H1 (cell line): Measurements from ENCODE around the gene OR52K2.

Experiments
- CHD2 ChIP-seq: IDR thresholded peaks from 2 replicates; pipeline ENCODE4 v1.6.1; 2012; ENCODE audit warnings: low read length, improper control_type of control experiment
- EGR1 ChIP-seq: IDR thresholded peaks from 2 replicates; pipeline ENCODE4 v1.6.1; 2011; ENCODE audit warnings: low read depth, low read length, borderline replicate concordance
- EP300 ChIP-seq, 2 experiments: IDR thresholded peaks; 1 replicate in 1 of 2; 2 replicates in 1 of 2; pipeline ENCODE4 v1.6.1; 2011 to 2012; ENCODE audit warnings: low read depth in 2 of 2, low read length in 2 of 2, mild to moderate bottlenecking in 2 of 2, borderline replicate concordance in 1 of 2, inconsistent platforms in 1 of 2, moderate library complexity in 1 of 2
- EZH2 ChIP-seq: fragments of 200-600 bp; sonication (generic); IDR thresholded peaks from 2 replicates; pipeline ENCODE4 v1.7.1; 2012; ENCODE audit warnings: low read depth, mild to moderate bottlenecking, moderate library complexity, low read length, inconsistent platforms; ENCODE audit not compliant: severe bottlenecking
- HDAC6 ChIP-seq: IDR thresholded peaks from one replicate; pipeline ENCODE4 v1.7.1; 2012; ENCODE audit warnings: low read depth, mild to moderate bottlenecking, inconsistent platforms, low read length, moderate library complexity
- JUN ChIP-seq: IDR thresholded peaks from 2 replicates; pipeline ENCODE4 v1.6.1; 2011; ENCODE audit warnings: low read depth, mild to moderate bottlenecking, improper control_type of control experiment, low read length
- POLR2A ChIP-seq, 2 experiments: IDR thresholded peaks; 1 replicate in 1 of 2; 2 replicates in 1 of 2; pipeline ENCODE4 v1.6.1; 2011; ENCODE audit warnings: low read depth in 2 of 2, low read length in 2 of 2, mild to moderate bottlenecking in 2 of 2; ENCODE audit errors: control extremely low read depth in 1 of 2
- POLR2AphosphoS5 ChIP-seq: IDR thresholded peaks from 2 replicates; pipeline ENCODE4 v1.6.1; 2011; ENCODE audit warnings: low read depth, low read length
- TF ChIP-seq, protein P1 (sequence below), 3 experiments: IDR thresholded peaks; 1 replicate in 2 of 3; 2 replicates in 1 of 3; pipeline versions ENCODE4 v1.5.1 to v1.6.1; 2011; ENCODE audit warnings: low read length in 3 of 3, mild to moderate bottlenecking in 3 of 3, inconsistent platforms in 2 of 3, low read depth in 1 of 3, moderate library complexity in 1 of 3; ENCODE audit not compliant: insufficient read depth in 1 of 3; ENCODE audit errors: control extremely low read depth in 1 of 3
- TF ChIP-seq, protein P2 (sequence below): IDR thresholded peaks from 2 replicates; pipeline ENCODE4 v1.6.1; 2011; ENCODE audit warnings: low read length, improper control_type of control experiment

DNA sequence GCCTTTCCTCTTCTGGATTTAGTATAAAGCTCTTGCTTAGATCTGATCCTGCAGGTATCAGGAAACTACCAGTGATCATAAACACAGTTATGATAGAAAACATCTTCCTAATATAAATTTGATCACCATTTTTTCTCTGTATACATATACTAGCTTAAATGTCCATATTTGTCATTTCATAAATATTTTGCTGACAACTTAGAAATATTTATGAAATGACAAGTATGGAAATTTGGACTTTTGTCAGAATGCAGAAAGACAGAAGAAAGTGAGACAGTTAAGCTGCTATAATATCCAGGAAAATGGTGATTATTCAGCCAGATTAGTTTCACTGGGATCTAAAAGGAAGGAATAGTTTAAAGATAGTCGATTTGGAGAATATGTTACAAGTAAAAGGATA lies 32.8 kb upstream of the OR52K2 start:
- no peak for TF ChIP-seq CHD2
- TF ChIP-seq EP300 (IDR thresholded peaks at IDR 0.05; ENCODE audit: borderline replicate concordance in 1 of 2, low read depth in 2 of 2, low read length in 2 of 2), result no peak
- no peak for TF ChIP-seq HDAC6
- TF ChIP-seq POLR2A (IDR thresholded peaks at IDR 0.05; ENCODE audit: control extremely low read depth in 1 of 2, low read depth in 2 of 2, low read length in 2 of 2), result no peak
- no peak for TF ChIP-seq EZH2
- TF ChIP-seq POLR2AphosphoS5, result no peak
- TF ChIP-seq, protein P1, sequence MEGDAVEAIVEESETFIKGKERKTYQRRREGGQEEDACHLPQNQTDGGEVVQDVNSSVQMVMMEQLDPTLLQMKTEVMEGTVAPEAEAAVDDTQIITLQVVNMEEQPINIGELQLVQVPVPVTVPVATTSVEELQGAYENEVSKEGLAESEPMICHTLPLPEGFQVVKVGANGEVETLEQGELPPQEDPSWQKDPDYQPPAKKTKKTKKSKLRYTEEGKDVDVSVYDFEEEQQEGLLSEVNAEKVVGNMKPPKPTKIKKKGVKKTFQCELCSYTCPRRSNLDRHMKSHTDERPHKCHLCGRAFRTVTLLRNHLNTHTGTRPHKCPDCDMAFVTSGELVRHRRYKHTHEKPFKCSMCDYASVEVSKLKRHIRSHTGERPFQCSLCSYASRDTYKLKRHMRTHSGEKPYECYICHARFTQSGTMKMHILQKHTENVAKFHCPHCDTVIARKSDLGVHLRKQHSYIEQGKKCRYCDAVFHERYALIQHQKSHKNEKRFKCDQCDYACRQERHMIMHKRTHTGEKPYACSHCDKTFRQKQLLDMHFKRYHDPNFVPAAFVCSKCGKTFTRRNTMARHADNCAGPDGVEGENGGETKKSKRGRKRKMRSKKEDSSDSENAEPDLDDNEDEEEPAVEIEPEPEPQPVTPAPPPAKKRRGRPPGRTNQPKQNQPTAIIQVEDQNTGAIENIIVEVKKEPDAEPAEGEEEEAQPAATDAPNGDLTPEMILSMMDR (IDR thresholded peaks at IDR 0.05; ENCODE audit: control extremely low read depth in 1 of 3, insufficient read depth in 1 of 3, low read depth in 1 of 3, low read length in 3 of 3), result no peak
- TF ChIP-seq EGR1, result no peak
- TF ChIP-seq, protein P2, sequence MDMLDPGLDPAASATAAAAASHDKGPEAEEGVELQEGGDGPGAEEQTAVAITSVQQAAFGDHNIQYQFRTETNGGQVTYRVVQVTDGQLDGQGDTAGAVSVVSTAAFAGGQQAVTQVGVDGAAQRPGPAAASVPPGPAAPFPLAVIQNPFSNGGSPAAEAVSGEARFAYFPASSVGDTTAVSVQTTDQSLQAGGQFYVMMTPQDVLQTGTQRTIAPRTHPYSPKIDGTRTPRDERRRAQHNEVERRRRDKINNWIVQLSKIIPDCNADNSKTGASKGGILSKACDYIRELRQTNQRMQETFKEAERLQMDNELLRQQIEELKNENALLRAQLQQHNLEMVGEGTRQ, result no peak
- TF ChIP-seq JUN, result no peak
